Left renal pelvis (tissue), 4 donors: Measurements from ENCODE around the gene CES3. TPM values are rescaled to one million over a fixed set of nuclear protein-coding genes. Genes with fewer than 3 reads are reported as not detected.
"Not testable (repeated sequence)": the region's sequence is repeated elsewhere in the genome, so short reads cannot be mapped to it uniquely, and the experiment has no call there.

Experiments used
- DNase-seq, 4 donors: peaks; one replicate each; pipeline ENCODE4 v3.0.0-alpha.2; 2013; ENCODE audit warnings: low read depth in 4 of 4, low spot score in 3 of 4
- polyA plus RNA-seq, 4 donors: library from polyadenylated mRNA; unstranded; fragments of 120-200 nt; gene quantifications; one replicate each; pipeline ENCODE4 v1.2.1, GENCODE V29; 2013; ENCODE audit not compliant: insufficient read length in 4 of 4

The CES3 gene
- polyA plus RNA-seq, 4 donors = 0.74 to 3.5 (median 2.0) TPM

DNA sequence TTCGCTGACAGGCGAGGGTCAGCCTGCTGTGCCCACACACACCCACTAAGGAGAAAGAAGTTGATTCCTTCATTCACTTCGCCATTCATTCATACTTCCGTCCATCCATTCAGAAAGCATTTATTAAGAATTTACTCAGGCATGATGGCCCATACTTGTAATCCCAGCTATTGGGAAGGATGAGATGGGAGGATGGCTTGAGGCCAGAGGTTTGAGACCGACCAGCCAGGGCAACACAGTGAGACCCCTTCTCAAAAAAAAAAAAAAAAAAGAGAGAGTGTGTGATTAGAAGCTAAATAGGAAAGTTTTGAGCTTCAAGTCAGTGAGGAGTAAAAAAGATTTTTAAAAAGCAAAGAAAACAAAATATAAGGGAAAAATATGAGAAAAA, 17.0 kb upstream of the CES3 start:
- DNase-seq = no peak

DNA sequence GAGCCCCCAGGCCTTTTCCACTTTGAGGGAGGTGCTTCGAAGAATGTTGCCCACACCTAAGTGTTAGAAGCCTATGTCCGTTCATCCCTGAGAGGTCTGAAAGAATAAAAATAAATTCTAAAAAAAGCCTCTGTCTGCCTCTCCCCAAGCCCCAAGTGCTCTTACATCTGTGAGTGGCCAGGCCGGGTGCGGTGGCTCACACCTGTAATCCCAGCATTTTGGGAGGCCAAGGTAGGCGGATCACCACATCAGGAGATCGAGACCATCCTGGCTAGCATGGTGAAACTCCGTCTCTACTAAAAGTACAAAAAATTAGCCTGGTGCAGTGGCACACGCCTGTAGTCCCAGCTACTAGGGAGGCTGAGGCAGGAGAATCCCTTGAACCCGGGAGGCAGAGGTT, 16.1 kb upstream of the CES3 start:
- not testable (repeated sequence) for DNase-seq

DNA sequence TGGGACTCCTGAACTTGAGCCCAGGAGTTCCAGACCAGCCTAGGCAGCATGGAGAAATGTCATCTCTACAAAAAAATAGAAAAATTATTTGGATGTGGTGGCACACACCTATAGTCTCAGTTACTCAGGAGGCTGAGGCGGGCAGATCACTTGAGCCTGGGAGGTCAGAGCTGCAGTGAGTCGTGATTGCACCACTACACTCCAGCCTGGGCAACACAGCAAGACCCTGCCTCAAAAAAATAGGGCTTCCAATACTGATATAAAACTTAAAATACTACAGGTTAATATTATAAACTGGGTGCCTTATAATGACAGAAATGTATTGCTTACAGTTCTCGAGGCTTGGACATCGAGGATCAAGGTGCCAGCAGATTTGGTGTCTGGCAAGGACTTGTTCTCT, 15.1 kb upstream of the CES3 start:
- DNase-seq = no peak

DNA sequence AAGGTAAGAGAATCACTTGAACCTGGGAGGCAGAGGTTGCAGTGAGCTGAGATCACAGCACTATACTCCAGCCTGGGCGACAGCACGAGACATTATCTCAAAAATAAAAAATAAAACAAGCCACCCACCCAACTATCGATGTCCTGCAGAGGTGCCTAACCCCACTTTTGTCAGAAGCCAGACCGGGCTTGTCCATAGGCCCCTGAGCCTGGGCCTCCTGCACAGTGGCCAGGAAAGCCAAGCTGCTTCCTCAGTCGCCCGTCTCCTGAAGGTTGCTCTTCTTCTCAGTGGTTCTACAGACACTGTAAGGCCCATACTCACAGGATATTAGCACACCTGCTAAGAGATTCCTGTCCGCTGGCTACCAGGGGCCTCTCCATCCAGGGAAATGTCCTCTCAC, 14.5 kb upstream of the CES3 start:
- no peak for DNase-seq

DNA sequence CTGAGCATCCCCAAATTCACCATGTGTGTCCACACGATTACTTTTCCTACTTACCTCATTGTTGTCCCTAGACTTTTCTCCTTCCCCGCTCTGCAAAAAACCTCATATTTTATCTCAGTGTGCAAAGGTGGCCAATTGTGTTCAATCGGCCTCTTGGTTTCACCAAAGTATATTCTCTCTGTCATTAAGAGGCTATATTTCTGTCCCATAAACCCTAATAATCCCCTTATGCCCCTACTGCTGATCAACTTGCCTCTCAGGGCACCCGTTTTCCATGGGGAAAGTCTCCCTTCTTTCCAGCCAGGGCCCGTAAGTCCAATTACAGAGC, 14.1 kb upstream of the CES3 start:
- no peak for DNase-seq

DNA sequence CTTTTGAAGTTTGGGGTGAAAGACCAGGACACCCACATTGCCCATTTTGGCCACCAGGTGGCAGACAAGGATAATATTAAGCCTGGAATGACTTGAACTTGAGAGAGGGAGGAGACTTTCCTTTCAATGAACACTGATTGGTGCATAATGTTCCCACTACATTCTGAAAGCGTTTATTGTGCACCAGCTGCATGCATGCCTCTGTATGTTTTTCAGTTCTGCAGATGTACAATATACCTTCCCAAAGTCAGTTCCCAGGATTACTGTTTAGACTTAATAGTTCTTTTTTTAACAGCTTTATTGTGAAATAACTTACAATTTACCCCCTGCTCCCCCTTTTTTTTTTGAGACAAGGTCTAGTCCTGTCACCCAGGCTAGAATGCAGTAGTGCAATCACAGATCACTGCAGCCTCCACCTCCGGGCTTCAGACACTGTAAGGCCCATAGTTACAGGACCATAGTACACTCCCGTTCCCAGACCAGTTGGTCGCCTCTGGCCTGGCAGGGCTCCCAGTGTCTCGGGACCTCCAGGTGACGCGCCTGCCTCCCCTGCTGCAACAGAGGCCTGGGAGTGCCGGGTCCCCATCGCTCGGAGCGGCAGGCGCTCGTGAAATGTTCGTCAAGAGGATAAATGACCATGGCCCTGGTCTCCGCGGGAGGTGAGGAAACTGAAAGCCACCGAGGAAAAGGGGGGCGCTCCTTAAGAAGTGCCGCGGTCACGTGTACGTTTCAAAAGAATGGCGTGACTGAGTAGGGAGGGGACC, 13.6 kb upstream of the CES3 start:
- DNase-seq = peak in 2 of 4 donors; percentile 67 to 69

DNA sequence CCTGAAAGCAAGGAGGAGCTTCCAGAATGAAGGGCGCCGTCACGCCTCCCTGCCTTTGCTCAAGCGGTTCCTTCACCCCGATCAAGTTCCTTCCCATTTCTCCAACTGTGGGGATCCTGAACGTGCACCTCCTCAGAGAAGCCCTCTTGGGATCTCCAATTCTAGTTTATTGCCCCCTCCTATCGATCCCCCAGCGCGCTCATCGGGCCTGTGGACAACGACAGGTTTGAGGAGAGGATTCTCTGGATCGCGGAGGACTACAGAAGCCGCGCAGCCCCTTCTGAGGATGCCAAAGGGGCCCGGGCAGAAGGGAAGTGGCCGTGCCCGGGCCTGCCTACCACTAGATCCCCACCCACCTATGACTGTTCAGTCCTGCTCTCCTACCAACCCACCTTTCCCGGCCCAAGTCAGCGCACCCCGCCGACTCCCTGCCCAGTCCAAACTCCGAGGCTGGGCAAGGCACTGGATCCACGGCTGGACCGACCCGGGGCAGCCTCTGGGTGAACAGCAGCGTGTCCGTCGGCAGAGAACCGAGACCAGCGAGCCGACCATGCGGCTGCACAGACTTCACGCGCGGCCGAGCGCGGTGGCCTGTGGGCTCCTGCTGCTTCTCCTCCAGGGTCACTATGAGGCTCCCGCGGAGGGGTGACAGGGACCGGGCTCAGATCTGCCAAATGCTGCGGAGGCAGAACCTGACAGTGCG, 12.8 kb upstream of the CES3 start:
- DNase-seq = no peak

DNA sequence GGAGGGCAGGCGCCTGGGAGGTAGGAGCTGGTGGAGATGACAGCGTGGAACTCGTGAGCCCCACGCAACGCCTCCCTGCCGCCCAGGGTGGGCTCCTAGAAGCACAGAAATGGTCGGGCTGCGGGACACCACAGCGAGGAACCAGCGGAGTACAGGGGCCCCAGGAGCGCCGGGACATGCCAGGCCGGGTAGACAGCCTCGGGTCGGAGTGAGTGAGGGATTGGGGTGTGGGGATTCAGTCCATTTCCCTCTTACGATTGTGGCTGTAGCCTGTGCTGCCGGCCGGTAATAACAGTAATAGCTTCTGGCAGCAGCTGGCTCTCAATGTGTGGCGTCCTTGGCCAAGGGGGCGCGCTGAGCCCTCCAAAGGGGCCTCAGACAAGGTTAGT, 12.2 kb upstream of the CES3 start:
- no peak for DNase-seq

DNA sequence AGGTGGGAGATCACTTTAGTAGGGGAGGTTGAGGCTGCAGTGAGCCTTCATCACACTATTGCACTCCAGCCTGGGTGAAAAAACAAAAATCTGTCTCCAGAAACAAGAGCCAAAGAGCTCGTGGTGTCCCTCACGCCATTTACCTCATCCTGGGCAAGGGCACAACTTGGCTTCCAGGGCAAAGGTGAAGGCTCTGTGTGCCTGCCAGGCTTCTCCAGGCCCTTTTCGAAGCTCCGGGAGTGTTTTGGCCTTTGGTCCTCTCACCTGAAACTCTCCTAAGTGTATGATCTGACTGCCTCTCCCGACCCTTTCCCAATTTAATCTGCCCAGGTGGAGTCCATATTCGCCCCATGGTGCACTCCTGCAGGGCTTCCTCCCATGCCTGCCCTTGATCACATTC, 11.6 kb upstream of the CES3 start:
- no peak for DNase-seq

DNA sequence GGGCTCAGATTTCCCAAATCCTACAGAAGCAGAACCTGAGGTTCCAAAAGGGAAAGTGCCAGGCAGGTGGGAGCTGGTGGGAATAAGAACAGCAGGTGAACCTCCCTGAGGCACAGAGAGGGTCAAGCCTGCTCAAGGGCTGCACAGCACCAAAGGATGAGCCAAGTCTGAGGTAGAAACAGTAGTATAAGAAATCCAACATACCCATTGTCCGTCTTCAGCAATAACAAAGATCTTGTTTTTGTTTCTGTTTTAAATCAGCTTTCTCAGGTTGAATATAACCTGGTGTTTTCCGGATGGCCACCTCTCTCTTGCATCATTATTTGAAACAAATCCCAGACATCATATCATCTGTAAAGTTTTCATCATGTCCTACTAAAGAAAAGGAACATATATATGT, 10.6 kb upstream of the CES3 start:
- no peak for DNase-seq

DNA sequence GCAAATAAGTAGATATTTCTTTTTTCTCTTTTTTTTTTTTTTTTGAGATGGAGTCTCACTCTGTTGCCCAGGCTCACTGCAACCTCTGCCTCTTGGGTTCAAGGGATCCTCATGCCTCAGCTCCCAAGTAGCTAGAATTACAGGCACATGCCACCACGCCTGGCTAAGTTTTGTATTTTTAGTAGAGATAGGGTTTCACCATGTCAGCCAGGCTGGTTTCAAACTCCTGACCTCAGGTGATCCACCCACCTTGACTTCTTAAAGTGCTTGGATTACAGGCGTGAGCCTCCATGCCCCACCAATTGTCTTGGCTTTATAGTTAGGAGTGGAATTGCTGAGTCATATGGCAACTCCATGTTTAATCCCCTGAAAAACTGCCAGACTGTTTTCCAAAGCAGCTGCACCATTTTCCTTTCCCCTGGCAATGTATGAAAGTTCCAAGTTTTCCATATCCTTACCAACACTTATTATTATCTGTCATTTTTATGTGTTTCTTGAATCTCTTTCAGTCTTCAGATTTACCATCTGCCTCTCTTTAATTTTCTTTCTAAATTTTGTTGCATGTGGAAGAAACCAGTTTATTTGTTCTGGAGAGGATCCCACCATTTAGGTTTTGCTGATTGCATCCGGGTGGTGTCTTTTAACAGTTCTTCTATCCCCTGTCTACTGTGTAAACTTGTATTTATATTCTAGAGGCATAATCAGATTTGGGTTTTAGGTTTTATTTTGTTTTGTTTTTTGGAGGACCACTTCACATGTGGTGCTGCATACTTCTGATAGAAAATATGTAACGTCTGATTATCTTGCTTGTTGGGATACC, 9.9 kb upstream of the CES3 start:
- DNase-seq = no peak

DNA sequence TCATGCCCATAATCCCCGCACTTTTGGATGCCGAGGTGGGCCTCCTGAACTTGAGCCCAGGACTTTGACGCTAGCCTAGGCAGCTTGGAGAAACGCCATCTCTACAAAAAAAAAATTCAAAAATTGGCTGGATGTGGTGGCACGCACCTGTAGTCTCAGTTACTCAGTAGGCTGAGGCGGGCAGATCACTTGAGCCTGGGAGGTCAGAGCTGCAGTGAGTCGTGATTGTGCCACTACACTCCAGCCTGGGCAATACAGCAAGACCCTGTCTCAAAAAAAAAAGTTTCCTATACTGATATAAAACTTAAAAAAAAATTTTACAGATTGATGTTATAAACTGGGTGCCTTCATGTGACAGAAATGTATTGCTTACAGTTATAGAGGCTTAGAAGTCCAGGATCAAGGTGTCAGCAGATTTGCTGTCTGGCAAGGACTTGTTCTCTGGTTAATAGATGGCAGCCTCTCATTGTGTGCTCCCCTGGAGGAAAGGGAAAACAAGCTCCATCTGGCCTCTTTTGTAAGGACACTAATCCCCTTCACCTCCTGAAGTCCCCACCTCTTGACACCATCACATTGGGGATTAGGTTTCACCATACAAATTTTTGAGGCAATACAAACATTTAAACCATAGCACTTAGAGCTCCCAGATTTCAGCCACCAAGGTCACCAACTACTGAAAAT, 8.5 kb upstream of the CES3 start:
- DNase-seq = no peak

DNA sequence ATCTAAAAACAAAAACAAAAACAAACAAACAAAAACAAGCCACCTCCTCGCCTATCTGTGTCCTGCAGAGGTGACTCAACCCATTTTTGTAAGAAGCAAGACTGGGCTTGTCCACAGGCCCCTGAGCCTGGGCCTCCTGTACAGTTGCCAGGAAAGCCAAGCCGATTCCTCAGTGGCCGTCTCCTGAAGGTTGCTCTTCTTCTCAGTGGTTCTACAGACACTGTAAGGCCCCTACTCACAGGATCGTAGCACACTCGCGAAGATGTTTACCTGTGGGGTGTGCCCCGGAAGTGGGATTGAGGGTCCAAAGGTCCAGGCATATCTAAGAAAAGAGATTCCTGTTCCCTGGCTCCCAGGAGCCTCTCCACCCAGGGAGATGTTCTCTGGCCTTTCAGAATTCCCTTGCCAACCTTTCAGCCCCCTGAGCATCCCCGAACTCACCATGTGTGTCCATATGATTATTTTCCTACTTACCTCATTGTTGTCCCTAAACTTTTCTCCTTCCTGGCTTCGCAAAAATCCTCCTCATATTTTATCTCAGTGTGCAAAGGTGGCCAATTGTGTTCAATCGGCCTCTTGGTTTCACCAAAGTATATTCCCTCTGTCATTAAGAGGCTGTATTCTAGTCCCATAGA, 7.5 kb upstream of the CES3 start:
- no peak for DNase-seq

DNA sequence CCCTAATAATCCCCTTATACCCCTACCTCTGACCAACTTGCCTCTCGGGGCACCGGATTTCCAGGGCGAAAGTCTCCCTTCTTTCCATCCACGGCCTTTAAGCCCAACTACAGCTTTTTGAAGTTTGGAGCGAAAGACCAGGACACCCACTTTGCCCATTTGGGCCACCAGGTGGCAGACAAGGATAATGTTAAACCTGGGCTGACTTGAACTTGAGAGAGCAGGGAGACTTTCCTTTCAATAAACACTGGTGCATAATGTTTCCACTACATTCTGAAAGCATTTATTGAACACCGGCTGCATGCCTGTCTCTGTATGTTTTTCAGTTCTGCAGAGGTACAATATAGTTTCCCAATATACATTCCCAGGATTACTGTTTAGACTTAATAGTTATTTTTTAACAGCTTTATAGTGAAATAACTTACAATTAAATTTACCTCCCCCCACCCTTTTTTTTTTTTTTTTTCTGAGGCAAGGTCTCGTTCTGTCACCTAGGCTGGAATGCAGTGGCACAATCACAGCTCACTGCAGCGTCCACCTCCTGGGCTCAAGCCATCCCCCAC, 6.9 kb upstream of the CES3 start:
- no peak for DNase-seq

DNA sequence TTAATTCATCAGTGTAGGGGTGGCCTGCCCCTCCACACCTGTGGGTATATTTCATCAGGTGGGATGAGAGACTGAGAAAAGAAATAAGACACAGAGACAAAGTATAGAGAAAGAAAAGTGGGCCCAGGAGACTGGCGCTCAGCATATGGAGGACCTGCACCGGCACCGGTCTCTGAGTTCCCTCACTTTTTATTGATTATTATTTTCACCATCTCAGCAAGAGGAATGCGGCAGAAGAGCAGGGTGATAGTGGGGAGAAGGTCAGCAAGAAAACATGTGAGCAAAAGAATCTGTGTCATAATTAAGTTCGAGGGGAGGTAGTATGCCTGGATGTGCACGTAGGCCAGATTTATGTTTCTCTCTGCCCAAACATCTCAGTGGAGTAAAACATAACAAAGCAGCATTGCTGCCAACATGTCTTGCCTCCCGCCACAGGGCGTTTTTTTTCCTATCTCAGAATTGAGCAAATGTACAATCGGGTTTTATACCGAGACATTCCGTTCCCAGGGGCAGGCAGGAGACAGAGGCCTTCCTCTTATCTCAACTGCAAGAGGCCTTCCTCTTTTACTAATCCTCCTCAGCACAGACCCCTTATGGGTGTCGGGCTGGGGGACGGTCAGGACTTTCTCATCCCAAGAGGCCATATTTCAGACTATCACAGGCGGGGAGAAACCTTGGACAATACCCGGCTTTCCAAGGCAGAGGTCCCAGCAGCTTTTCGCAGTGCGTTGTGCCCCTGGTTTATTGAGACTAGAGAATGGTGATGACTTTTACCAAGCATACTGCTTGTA, 5.5 kb upstream of the CES3 start:
- DNase-seq = not testable (repeated sequence)

DNA sequence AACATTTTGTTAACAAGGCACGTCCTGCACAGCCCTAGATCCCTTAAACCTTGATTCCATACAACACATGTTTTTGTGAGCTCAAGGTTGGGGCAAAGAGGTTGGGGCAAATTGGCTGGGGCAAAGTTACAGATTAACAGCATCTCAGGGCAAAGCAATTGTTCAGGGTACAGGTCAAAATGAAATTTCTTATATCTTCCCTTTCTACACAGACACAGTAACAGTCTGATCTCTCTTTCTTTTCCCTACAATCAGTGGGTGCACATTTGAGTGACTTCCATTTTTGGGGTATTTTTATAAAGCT, 5.0 kb upstream of the CES3 start:
- not testable (repeated sequence) for DNase-seq

DNA sequence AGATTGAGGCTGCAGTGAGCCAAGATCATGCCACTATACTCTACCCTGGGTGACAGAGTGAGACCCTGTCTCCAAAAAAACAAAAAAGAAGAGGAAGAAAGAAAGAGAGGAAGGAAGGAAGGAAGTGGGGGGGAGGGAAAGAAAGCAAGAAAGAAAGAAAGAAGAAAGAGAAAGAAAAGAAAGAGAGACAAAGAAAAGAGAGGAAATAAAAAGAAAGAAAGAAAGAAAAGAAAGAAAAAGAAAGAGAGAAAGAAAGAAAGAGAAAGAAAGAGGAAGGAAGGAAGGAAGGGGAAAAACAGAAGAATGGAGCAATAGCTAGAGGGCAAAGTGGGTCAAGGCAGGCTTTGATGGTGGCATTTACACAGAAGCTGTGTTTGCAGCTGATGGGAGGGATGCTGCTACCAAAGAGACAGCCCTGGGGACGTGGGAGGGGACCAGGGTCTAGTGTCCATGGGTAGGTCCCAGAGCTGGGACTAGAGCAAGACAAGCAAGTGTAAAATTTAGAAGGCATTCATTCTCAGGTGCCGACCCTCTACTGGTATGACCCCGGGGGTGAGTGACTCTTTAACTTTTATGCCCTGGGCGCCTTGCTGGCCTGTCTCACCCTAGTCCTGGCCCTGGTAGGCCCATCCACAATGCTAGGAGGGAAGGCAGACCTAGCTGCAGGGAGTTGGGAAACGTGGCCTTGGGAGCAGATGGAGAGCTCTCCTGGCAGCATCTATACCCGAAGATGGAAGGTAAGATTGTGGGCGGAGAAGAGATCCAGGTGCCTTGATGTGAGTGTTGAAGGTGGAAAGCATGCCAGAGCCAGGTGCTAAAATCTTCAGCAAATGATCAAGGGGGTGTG, 2.0 kb upstream of the CES3 start:
- DNase-seq = no peak

DNA sequence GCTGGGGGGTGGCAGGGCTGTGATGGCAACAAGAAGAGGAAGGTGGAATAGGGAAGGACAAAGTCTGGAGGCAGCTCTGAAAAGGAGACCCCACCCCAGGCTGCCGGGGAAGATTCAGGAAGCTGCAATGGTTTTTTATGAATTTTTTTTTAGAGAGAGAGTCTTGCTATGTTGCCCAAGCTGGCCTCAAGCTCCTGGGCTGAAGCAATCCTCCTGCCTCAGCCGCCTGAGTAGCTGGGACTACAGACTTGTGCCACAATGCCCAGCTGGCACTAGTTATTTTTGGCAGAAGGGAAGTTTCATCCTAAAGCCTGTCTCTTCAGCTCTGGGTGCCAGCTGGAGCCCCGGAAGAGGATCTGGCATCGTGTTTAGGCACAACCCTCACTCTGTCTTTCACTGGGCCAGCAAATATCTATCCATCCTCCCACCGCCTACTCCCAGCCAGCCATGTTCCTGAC, 1.3 kb upstream of the CES3 start:
- DNase-seq = no peak

DNA sequence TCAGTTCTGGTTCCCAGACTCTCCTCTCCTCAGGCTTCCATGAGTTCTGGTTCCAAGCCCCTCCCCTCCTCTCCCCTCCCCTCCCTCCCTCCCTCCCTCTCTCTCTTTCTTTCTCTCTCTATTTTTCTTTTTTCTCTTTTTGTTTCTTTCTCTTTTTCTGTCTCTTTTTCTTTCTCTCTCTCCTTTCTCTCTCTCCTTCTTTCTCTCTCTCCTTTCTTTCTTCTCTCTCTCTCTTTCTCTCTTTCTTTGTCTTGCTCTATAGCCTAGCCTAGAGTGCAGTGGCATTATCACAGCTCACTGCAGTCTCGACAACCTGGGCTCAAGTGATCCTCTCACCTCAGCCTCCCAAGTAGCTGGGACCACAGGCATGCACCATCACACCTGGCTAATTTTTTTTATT, 796 bp upstream of the CES3 start:
- DNase-seq = no peak
